ENCODE measurements around the gene NGB. TPM values are rescaled to one million over a fixed set of nuclear protein-coding genes. Genes with fewer than 3 reads are reported as not detected.

NGB gene
- total and polyA plus RNA-seq, 2 of the 8 experiments (the other 6 are each of a cell fraction or from before 2014, with no cell fraction given) = 0.30 to 0.60 TPM

GRCh38 chr14:77276959-77277358 is 6.0 kb upstream of the NGB start (continued):
- TF ChIP-seq CHD7 (IDR thresholded peaks at IDR 0.05; ENCODE audit: insufficient replicate concordance, low read length) = no peak
- TF ChIP-seq EP300 (IDR thresholded peaks at IDR 0.05; ENCODE audit: borderline replicate concordance in 1 of 2, low read depth in 2 of 2, low read length in 2 of 2) = no peak
- TF ChIP-seq TBP (IDR thresholded peaks at IDR 0.05; ENCODE audit: low read depth, low read length) = no peak
- no peak for TF ChIP-seq SP2 (IDR thresholded peaks at IDR 0.05; ENCODE audit: low read length)
- TF ChIP-seq ZNF274 (IDR thresholded peaks at IDR 0.05; ENCODE audit: borderline replicate concordance, extremely low read depth, low read length) = no peak

Data from H1 (cell line).